HEK293 (cell line): ENCODE data around the gene ACP4.
"Not testable (repeated sequence)": the region's sequence is repeated elsewhere in the genome, so short reads cannot be mapped to it uniquely, and the experiment has no call there.

Source experiments
- KLF9 ChIP-seq: fragments of 450-650 bp; formaldehyde crosslinking; IDR thresholded peaks from 2 replicates; pipeline ENCODE4 v1.5.1; 2016; ENCODE audit warnings: missing biosample characterization, missing genetic modification characterization, low read depth
- REPIN1 ChIP-seq: fragments of 450-650 bp; formaldehyde crosslinking; IDR thresholded peaks from 2 replicates; pipeline ENCODE4 v1.5.1; 2017; ENCODE audit warnings: missing biosample characterization, missing genetic modification characterization, low read depth
- TRIM28 ChIP-seq: IDR thresholded peaks from 2 replicates; pipeline ENCODE4 v1.6.1; 2011; ENCODE audit warnings: low read length, control low read depth, borderline replicate concordance
- ZNF138 ChIP-seq: fragments of 450-650 bp; formaldehyde crosslinking; IDR thresholded peaks from 2 replicates; pipeline ENCODE4 v1.5.1; 2016; ENCODE audit warnings: missing biosample characterization, missing genetic modification characterization, borderline replicate concordance
- ZNF175 ChIP-seq: fragments of 450-650 bp; formaldehyde crosslinking; IDR thresholded peaks from 2 replicates; pipeline ENCODE4 v1.5.1; 2016; ENCODE audit warnings: missing biosample characterization, missing genetic modification characterization
- ZNF501 ChIP-seq: fragments of 450-650 bp; formaldehyde crosslinking; IDR thresholded peaks from 2 replicates; pipeline ENCODE4 v1.5.1; 2016; ENCODE audit warnings: missing biosample characterization, missing genetic modification characterization
- ZNF558 ChIP-seq: fragments of 450-650 bp; formaldehyde crosslinking; IDR thresholded peaks from 2 replicates; pipeline ENCODE4 v1.5.1; 2016; ENCODE audit warnings: missing biosample characterization, missing genetic modification characterization
- ZNF776 ChIP-seq: fragments of 450-650 bp; formaldehyde crosslinking; IDR thresholded peaks from 2 replicates; pipeline ENCODE4 v1.5.0; 2017; ENCODE audit warnings: missing biosample characterization, missing genetic modification characterization, borderline replicate concordance
- ZNF791 ChIP-seq: fragments of 450-650 bp; formaldehyde crosslinking; IDR thresholded peaks from 2 replicates; pipeline ENCODE4 v1.5.1; 2016; ENCODE audit warnings: missing biosample characterization, missing genetic modification characterization
- ZNF843 ChIP-seq: fragments of 450-650 bp; formaldehyde crosslinking; IDR thresholded peaks from 2 replicates; pipeline ENCODE4 v1.5.1; 2016; ENCODE audit warnings: missing biosample characterization, missing genetic modification characterization
- ZSCAN23 ChIP-seq: fragments of 450-650 bp; formaldehyde crosslinking; IDR thresholded peaks from 2 replicates; pipeline ENCODE4 v1.5.1; 2016; ENCODE audit warnings: missing biosample characterization, missing genetic modification characterization
- TF ChIP-seq, protein P1 (sequence below): fragments of 450-650 bp; formaldehyde crosslinking; IDR thresholded peaks from 2 replicates; pipeline ENCODE4 v1.5.1; 2017; ENCODE audit warnings: missing biosample characterization, missing genetic modification characterization
- TF ChIP-seq, protein P2 (sequence below): fragments of 450-650 bp; formaldehyde crosslinking; IDR thresholded peaks from 2 replicates; pipeline ENCODE4 v1.5.1; 2016; ENCODE audit warnings: missing biosample characterization, missing genetic modification characterization
- TF ChIP-seq, protein P3 (sequence below): fragments of 450-650 bp; formaldehyde crosslinking; IDR thresholded peaks from 2 replicates; pipeline ENCODE4 v1.5.1; 2016; ENCODE audit warnings: missing biosample characterization, missing genetic modification characterization

DNA sequence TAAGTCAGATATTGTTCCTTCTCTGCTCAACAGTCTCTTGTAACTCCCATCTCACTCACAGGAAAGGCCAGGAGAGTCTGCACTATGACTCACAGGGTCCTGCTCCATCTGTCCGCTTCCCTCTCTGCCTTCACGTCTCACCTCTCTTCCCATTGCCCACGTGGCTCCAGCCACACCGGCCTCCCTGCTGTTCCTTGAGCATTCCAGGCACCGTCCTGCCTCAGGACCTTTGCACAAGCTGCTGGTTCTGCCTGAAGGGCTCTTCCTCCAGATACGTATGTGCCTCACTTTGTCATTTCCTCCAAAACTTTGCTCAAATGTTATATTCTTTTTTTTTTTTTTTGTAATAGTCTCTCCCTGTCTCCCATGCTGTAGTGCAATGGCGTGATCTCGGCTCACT, 34.0 kb upstream of the ACP4 start:
- not testable (repeated sequence) for TF ChIP-seq ZNF558 (tag by site-specific recombination); ZNF138 (tag by site-specific recombination); ZNF175 (tag by site-specific recombination); ZSCAN23; KLF9 (tag by site-specific recombination); ZNF501 (tag by site-specific recombination); ZNF776 (tag by site-specific recombination); REPIN1 (tag by site-specific recombination); TRIM28; ZNF843 (tag by site-specific recombination); ZNF791 (tag by site-specific recombination)
- TF ChIP-seq, protein P1, sequence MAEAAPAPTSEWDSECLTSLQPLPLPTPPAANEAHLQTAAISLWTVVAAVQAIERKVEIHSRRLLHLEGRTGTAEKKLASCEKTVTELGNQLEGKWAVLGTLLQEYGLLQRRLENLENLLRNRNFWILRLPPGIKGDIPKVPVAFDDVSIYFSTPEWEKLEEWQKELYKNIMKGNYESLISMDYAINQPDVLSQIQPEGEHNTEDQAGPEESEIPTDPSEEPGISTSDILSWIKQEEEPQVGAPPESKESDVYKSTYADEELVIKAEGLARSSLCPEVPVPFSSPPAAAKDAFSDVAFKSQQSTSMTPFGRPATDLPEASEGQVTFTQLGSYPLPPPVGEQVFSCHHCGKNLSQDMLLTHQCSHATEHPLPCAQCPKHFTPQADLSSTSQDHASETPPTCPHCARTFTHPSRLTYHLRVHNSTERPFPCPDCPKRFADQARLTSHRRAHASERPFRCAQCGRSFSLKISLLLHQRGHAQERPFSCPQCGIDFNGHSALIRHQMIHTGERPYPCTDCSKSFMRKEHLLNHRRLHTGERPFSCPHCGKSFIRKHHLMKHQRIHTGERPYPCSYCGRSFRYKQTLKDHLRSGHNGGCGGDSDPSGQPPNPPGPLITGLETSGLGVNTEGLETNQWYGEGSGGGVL, result not testable (repeated sequence)
- TF ChIP-seq, protein P2, sequence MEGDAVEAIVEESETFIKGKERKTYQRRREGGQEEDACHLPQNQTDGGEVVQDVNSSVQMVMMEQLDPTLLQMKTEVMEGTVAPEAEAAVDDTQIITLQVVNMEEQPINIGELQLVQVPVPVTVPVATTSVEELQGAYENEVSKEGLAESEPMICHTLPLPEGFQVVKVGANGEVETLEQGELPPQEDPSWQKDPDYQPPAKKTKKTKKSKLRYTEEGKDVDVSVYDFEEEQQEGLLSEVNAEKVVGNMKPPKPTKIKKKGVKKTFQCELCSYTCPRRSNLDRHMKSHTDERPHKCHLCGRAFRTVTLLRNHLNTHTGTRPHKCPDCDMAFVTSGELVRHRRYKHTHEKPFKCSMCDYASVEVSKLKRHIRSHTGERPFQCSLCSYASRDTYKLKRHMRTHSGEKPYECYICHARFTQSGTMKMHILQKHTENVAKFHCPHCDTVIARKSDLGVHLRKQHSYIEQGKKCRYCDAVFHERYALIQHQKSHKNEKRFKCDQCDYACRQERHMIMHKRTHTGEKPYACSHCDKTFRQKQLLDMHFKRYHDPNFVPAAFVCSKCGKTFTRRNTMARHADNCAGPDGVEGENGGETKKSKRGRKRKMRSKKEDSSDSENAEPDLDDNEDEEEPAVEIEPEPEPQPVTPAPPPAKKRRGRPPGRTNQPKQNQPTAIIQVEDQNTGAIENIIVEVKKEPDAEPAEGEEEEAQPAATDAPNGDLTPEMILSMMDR, result not testable (repeated sequence)
- TF ChIP-seq, protein P3, sequence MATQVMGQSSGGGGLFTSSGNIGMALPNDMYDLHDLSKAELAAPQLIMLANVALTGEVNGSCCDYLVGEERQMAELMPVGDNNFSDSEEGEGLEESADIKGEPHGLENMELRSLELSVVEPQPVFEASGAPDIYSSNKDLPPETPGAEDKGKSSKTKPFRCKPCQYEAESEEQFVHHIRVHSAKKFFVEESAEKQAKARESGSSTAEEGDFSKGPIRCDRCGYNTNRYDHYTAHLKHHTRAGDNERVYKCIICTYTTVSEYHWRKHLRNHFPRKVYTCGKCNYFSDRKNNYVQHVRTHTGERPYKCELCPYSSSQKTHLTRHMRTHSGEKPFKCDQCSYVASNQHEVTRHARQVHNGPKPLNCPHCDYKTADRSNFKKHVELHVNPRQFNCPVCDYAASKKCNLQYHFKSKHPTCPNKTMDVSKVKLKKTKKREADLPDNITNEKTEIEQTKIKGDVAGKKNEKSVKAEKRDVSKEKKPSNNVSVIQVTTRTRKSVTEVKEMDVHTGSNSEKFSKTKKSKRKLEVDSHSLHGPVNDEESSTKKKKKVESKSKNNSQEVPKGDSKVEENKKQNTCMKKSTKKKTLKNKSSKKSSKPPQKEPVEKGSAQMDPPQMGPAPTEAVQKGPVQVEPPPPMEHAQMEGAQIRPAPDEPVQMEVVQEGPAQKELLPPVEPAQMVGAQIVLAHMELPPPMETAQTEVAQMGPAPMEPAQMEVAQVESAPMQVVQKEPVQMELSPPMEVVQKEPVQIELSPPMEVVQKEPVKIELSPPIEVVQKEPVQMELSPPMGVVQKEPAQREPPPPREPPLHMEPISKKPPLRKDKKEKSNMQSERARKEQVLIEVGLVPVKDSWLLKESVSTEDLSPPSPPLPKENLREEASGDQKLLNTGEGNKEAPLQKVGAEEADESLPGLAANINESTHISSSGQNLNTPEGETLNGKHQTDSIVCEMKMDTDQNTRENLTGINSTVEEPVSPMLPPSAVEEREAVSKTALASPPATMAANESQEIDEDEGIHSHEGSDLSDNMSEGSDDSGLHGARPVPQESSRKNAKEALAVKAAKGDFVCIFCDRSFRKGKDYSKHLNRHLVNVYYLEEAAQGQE, result not testable (repeated sequence)
